GM19468 (cell line): ENCODE measurements around the gene RASGRF1.
"Not testable (repeated sequence)": the region's sequence is repeated elsewhere in the genome, so short reads cannot be mapped to it uniquely, and the experiment has no call there.

Source experiments
- ATAC-seq: cut with Tn5 transposase; IDR thresholded peaks from one replicate; pipeline ENCODE4 v1.9.1; 2021; ENCODE audit warnings: mild to moderate bottlenecking, moderate library complexity, moderate number of reproducible peaks; ENCODE audit not compliant: unreplicated experiment; ENCODE audit errors: extremely low read depth

The RASGRF1 gene, protein sequence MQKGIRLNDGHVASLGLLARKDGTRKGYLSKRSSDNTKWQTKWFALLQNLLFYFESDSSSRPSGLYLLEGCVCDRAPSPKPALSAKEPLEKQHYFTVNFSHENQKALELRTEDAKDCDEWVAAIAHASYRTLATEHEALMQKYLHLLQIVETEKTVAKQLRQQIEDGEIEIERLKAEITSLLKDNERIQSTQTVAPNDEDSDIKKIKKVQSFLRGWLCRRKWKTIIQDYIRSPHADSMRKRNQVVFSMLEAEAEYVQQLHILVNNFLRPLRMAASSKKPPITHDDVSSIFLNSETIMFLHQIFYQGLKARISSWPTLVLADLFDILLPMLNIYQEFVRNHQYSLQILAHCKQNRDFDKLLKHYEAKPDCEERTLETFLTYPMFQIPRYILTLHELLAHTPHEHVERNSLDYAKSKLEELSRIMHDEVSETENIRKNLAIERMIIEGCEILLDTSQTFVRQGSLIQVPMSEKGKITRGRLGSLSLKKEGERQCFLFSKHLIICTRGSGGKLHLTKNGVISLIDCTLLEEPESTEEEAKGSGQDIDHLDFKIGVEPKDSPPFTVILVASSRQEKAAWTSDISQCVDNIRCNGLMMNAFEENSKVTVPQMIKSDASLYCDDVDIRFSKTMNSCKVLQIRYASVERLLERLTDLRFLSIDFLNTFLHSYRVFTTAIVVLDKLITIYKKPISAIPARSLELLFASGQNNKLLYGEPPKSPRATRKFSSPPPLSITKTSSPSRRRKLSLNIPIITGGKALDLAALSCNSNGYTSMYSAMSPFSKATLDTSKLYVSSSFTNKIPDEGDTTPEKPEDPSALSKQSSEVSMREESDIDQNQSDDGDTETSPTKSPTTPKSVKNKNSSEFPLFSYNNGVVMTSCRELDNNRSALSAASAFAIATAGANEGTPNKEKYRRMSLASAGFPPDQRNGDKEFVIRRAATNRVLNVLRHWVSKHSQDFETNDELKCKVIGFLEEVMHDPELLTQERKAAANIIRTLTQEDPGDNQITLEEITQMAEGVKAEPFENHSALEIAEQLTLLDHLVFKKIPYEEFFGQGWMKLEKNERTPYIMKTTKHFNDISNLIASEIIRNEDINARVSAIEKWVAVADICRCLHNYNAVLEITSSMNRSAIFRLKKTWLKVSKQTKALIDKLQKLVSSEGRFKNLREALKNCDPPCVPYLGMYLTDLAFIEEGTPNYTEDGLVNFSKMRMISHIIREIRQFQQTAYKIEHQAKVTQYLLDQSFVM (N-terminal part only)

DNA sequence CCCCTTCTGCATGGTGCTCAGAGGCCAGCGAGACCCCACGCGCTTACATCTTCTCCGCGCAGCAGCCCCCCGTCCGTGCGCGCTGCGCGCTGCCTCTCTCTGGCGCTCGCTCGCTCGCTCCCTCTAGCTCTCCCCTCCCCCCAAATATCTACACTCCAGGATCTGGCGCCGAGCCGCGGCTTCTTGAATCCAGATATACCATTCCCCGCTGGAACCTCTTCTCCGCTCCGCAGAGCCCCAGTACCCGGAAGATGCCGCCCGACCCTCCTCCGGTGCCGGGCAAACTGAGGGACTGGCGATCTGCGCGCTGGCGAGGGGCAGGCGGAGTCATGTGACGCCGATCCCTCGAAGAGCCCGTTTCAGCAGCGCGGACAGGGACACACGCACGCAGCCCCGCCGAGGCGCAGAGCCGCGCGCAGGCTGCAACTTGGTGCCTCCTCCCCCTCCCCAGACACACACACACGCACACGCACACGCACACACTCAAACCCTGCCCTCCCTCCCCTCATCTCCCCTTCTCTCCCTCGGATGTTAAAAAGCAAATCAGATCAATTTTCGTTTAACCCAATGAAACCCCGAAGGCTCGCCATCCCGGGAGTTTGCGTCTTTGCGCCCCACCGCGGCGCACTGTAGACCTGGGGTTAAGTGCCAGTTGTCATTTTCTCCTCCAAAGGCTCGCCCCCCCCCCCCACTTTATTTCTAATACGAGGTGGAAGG is at the start of gene RASGRF1:
Gene RASGRF1, minus strand, starts transcription at position 294 of the 717 bp plus-strand sequence. Its CDS starts 282 bp downstream, at position 12.
- ATAC-seq = no peak

DNA sequence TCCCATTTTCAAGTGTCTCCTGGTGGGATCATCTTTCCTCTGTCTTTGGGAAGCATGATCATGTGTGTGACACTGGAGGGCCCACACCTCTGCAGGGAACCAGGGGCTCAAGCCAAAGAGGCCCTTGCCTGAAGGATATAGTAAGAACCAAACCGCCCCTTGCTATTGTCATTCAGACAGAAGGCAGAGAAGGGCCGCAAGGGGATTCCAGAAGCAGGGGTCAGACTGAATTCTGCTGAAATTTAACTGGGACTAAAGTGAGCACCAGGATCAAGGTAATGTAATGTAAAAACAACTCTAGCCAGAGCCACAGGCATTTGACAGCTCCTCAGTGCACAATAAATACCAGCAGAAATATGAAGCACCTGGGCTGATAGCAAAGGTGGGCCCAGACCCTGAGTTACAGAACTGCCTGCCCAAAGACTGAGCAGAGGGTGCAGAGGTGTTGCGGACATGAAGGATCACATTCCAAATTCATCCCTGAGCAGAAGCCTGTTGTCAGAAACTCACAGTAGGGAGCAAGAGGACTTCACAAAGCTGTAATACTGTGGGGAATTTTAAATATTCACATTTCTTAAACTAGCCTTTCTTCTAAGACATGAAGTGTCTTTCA is 46.0 kb upstream of the RASGRF1 start:
- no peak for ATAC-seq

DNA sequence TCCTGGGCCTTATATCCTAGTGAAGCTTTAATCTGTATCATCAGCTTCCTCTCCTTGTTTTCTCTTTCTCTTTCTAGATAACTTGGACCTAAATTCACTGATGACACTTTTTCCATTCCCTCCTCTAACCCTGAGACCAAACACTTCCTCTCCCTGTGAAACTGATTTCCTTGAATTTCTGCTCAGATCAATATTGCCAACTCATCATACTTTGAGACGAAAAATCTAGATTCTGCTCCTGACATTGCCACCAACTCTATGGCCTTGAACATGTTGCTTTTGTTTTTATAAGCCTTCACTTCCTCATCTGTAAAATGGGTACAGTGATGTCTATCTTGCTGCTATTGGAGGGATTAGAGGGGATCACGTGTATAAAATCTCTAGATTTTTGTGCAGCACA is 42.7 kb upstream of the RASGRF1 start:
- no peak for ATAC-seq

DNA sequence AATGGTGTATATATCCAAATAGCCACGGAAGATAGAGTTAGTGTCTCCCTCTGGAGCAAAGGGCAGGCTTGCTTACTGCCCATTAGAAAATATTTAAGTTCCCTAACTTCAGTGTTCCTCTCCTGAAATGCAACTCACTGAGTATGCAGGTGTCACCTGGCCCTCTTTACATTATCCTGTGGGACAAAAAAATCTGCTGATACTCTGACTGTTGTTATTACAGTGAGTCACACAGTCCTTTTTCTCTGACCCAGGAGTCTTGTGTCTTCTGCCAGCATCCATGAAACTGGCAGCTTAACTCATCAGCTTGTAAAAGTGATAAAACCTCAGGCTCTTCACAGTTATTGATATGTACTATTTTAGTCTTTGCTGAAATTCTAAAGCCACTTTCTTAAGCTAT is 42.2 kb upstream of the RASGRF1 start:
- no peak for ATAC-seq

DNA sequence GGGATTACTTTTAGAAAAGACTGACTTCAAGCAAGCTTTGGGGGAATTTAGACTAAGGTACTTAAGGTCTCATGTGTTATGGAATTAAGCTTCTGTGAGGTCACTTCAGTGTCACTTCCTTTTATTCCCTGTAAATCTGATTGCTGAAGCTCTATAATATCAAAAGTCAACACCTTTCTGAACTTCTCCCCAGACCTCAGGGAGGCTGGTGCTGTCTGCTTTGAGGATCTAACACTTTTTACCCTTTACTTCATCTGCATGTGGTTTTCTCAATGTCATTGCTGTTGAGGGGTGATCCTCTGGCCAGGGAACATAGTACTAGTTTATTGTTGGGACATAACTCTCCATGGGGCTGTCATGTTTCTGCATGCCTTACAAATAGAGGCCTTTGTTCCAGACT is 41.8 kb upstream of the RASGRF1 start:
- ATAC-seq = no peak

DNA sequence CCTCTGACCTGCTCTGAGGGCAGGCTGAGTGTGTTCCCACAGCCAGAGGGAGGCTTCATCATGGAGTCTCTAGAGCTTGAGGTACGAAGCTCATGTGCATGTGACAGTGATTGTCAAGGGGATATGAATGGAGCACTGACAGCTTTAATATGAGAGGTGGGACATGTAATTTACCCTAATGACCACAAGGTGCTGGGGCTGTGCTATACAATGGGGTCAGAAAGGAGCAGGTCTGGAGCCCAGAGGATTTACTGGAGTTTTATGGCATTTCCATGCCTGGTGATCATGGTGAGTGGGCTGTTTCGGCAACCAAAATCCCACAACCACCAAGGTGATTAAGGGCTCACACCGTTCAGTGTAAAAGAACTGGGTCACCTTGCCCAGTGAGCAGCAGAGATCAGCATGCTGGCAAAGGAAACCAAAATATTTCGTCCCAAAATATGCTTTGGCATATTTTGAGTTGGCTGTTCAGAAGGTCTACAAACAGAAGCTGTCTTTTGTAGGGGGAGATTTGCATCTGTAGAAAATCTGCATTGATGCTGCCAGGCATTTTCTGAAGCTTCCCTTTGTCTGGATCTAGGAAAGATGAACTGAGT is 40.1 kb upstream of the RASGRF1 start:
- ATAC-seq = no peak

DNA sequence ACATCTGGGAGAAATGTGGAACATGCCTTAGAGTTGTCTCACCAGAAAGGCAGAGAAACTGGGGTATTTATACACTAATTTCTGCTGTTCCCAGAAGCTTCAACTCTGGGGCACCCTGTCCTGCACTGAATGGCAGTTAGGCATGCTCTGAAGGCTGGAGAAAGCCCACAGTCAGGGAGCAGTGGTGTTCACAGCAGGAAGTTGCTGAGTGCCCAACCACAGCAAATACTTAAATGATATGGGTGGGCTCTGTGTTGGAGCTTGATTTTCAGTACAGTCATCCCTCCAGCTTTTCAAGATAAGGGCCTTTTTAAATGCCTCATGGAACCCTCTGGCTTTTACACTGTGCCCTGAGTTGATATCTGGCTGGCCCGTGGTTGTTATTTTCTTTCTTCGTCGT is 38.7 kb upstream of the RASGRF1 start:
- ATAC-seq = no peak

DNA sequence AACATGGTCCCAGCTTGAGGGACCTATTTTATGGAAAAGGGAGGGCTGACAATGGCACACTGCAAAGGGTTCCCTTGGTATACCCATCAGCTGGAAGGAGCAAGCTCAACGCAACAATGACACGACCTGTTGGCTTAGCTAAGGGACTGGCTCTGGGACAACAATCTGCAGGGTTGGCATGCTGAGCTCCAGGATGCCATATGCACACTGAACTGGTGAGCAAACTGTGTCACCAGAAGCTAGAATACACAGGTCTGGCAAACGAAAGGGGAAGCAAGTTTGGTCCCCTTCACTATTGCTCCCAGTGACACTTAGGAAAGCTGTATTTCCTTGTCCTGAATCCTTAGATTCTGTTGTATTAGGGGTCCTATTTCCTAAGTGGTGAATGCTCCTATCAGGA is 38.0 kb upstream of the RASGRF1 start:
- no peak for ATAC-seq

DNA sequence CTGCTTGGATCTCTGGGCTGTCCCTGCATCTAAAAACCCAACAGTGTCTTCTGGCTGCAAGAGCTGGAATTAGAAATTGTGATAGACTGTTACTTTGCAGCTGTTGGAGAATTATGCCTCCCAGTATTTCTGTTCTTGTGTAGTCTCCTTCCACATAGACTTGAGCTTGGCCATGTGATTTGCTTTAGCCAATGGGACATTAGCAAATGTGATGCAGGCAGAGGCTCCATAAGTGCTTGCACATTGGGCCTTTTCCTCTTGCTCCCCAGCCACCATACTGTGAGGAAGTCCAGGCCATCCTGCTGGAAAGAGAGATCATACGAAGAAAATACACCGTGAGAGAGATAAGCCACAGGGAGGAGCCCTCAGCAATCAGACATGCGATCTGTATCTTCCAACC is 33.8 kb upstream of the RASGRF1 start:
- ATAC-seq = no peak

DNA sequence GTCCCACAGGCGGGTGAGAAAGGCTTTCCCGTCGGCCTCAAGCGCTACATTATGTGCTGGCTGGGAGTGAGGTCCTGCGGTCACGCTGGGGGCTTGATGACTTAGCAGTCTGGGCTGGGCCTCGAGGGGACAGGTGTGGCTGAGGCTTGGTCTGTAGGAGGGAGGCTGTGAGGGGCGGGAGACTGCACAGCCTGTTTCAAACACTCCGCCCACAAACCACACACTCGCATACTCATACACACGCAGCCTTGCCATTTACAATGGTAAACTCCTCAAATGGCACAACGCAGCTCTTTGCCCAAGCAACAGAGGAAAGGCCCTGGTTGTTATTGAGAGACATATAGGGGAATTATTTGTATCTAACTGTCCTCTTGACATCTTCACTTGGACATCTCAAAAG is 32.4 kb upstream of the RASGRF1 start:
- no peak for ATAC-seq

DNA sequence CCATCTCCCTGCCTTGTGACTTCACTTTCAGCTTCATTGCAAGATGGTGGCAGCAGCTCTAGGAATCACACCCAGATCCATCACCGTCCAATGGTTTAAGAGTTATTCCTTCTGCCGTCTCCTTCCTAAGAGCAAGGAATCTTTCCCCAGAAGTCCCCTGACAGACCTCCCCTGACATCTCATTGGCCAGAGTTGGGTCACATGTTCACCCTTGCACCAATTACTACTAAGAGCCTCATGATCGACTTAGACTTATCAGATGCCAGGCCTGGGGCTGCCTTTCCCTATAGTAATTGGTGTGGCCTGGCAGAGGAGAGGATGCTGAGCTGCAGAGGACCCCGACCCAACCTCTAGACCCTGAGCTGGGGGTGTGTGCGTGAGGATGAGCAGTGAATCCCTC is 31.8 kb upstream of the RASGRF1 start:
- no peak for ATAC-seq

DNA sequence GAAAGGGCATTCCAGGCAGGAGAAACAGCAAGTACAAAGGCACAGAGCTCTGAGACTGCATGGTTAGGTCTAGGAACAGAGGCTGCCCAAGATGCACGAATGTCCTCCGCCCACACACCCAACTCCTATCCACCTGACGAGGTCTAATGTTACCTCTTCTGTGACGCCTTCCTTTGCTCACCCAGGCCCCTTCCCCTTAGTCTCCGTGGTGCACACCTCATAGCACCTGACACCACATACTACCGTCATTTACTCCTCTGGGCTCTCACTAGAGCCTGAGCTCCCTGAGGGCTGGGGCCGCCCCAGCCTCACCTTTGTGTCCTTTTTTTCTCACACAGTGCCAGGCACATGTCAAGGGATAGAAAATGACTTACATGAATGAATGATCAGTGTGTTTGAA is 31.0 kb upstream of the RASGRF1 start:
- ATAC-seq = no peak

DNA sequence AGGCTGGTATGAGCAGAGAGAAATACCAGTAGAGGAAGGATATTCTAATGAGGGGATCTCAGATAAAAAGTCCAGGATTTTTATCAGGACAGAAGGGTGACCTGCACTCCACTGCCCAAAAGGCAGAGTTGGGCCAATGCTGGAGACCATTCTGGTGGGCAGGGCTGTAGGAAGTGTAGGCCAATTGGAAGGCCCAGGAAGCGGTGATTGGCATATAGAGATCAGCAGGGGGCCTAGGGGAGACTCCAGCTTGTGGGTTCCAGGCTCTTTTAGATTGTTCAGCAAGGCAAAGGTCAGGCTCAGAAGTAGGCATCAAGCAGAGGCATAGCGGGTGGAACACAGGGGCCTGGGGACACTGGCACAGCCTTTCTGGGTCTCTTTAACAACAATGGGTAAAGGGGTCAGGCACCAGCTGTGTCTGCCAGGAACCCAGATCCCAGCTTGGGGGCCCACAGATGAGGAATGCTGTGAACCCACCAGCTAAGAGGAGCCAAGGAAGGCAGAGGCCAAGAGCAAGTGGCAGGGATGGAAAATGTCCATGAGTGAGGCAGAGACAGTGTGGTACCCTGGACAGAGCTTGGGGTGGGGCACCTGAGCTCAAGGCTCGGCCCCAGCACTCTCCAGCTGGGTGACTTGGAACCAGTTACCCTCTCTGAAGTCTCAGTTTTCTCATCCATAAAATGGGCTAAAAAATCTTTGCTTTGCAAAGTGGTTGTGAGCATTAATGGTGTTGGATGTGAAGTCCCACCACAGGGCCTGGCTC is 27.0 kb upstream of the RASGRF1 start:
- ATAC-seq = no peak

DNA sequence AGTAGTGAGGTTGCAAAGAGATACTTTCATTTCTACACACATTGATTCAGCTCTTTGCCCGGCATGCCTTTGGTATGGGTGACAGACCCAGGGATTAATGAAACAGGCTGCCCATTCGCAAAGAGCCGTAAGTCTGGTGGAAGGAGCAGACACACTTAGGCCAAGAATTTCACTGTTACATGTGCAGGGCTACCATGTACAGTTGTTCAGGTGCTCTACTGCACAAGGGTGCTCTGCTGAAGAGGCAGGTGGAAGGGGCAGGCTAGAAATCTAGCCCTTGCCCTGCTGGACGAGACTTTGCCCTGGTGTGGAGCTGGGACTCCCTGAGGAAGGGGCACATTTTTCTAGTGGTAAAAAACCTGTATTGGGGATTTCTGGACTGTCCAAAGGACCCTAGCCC is 26.2 kb upstream of the RASGRF1 start:
- ATAC-seq = no peak

DNA sequence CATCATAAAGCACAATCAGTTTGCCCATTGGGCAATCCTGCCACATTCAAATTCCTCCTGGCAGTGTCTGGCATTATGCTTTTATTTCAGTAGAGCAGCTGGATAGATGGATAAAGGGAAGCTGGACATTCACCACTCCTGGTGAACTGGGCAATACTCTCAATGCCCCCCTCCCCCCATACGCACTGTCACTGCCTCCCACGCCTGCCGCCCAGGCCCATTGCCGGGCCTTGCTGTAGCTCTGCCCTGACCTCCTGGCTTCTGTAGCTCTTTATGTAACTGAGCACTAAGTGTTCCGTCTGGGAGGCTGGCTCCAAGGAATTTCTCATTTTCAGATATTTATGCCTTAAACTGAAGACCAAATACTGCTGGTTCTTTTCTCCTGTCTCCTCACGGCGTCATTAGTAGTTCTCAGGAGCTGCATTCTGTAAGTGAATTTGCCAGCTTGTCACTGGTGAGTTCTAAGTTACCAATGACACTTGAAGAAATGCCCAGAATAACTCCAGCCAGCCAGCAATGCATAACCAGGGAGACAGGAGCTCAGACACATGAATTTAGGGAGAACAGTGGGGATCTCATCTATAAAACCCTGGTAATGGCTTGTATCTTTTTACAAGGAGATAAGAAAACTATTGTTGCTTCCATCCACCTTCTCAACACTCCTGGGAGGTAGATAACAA is 25.5 kb upstream of the RASGRF1 start:
- no peak for ATAC-seq

DNA sequence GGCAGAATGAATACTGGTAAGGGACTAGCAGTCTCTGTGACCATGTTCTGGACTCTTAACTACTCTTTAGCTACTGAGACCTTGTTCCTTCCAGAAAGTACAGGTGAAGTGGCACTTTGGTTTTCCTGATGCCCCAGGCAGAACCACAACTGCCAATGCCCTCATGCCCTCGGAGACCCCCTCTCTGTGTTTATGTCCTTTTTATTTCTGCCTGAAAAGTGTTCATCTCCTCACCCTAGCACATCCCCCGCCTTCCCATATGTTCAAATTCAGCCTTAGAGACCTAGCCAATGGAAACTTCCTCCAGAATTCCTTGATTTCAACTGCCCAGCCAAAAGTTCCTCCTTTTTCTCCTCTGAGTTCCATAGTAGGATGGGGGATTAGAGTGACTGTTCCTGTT is 23.3 kb upstream of the RASGRF1 start:
- no peak for ATAC-seq

DNA sequence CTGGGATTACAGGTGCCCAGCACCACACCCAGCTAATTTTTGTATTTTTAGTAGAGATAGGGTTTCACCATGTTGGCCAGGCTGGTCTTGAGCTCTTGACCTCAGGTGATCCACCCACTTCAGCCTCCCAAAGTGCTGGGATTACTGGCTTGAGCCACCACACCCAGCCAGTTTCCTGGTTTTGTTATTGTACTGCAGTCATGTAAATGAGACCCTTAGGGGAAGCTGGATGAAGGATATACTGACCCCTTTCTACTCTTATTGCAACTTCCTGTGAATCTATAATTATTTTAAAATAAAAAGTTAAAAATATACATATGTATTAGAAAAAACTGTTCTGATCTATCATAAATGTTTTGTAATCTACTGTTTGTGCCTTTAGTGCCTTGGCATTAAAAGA is 20.8 kb upstream of the RASGRF1 start:
- ATAC-seq = not testable (repeated sequence)

DNA sequence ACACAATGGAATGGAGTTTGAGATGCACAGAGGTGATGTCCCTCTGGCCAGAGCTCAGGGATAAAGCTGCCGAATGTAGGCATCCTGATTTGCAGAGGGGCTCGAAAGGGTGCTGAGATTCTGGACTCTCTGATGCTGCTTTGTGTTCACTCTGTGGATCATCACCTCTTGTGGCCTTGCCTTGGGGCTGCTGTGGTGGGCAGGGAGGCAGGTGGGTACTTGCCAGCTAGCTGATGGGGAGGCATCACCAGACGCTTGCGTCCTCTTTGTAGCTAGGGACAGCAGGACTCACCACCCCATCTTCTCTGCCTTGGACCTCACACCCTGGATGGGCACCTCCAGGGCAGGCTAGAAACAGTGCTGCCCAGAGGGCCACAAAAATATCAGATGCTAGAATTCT is 14.6 kb upstream of the RASGRF1 start:
- ATAC-seq = no peak
